ENCODE results near the gene CCR2.

Gene CCR2

DNA sequence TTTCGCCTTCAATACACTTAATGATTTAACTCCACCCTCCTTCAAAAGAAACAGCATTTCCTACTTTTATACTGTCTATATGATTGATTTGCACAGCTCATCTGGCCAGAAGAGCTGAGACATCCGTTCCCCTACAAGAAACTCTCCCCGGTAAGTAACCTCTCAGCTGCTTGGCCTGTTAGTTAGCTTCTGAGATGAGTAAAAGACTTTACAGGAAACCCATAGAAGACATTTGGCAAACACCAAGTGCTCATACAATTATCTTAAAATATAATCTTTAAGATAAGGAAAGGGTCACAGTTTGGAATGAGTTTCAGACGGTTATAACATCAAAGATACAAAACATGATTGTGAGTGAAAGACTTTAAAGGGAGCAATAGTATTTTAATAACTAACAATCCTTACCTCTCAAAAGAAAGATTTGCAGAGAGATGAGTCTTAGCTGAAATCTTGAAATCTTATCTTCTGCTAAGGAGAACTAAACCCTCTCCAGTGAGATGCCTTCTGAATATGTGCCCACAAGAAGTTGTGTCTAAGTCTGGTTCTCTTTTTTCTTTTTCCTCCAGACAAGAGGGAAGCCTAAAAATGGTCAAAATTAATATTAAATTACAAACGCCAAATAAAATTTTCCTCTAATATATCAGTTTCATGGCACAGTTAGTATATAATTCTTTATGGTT lies 17.1 kb downstream of the CCR2 start, which contains the start of gene CCR5 (continued):
- TF ChIP-seq, protein P1, sequence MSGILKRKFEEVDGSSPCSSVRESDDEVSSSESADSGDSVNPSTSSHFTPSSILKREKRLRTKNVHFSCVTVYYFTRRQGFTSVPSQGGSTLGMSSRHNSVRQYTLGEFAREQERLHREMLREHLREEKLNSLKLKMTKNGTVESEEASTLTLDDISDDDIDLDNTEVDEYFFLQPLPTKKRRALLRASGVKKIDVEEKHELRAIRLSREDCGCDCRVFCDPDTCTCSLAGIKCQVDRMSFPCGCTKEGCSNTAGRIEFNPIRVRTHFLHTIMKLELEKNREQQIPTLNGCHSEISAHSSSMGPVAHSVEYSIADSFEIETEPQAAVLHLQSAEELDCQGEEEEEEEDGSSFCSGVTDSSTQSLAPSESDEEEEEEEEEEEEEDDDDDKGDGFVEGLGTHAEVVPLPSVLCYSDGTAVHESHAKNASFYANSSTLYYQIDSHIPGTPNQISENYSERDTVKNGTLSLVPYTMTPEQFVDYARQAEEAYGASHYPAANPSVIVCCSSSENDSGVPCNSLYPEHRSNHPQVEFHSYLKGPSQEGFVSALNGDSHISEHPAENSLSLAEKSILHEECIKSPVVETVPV (CRISPR knock-in tag; IDR thresholded peaks at IDR 0.05): no peak
- no peak for TF ChIP-seq ZFP3 (CRISPR knock-in tag; IDR thresholded peaks at IDR 0.05)
- TF ChIP-seq ARNTL (CRISPR knock-in tag; IDR thresholded peaks at IDR 0.05; ENCODE audit: borderline replicate concordance, low read depth): no peak
- no peak for TF ChIP-seq PPARA (CRISPR knock-in tag; IDR thresholded peaks at IDR 0.05; ENCODE audit: borderline replicate concordance)
- no peak for TF ChIP-seq OSR1 (CRISPR knock-in tag; IDR thresholded peaks at IDR 0.05)
- no peak for TF ChIP-seq CSDC2 (CRISPR knock-in tag; IDR thresholded peaks at IDR 0.05)
- no peak for TF ChIP-seq ZFP30 (CRISPR knock-in tag; IDR thresholded peaks at IDR 0.05)
- no peak for TF ChIP-seq TOX (CRISPR knock-in tag; IDR thresholded peaks at IDR 0.05; ENCODE audit: borderline replicate concordance)

DNA sequence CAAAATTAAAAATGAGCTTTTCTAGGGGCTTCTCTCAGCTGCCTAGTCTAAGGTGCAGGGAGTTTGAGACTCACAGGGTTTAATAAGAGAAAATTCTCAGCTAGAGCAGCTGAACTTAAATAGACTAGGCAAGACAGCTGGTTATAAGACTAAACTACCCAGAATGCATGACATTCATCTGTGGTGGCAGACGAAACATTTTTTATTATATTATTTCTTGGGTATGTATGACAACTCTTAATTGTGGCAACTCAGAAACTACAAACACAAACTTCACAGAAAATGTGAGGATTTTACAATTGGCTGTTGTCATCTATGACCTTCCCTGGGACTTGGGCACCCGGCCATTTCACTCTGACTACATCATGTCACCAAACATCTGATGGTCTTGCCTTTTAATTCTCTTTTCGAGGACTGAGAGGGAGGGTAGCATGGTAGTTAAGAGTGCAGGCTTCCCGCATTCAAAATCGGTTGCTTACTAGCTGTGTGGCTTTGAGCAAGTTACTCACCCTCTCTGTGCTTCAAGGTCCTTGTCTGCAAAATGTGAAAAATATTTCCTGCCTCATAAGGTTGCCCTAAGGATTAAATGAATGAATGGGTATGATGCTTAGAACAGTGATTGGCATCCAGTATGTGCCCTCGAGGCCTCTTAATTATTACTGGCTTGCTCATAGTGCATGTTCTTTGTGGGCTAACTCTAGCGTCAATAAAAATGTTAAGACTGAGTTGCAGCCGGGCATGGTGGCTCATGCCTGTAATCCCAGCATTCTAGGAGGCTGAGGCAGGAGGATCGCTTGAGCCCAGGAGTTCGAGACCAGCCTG lies 17.8 kb downstream of the CCR2 start:
- ATAC-seq: no peak
- TF ChIP-seq OSR1 (CRISPR knock-in tag; IDR thresholded peaks at IDR 0.05) (no peak), SNAI2 (CRISPR knock-in tag; IDR thresholded peaks at IDR 0.05) (no peak), ZFP30 (CRISPR knock-in tag; IDR thresholded peaks at IDR 0.05) (no peak)

DNA sequence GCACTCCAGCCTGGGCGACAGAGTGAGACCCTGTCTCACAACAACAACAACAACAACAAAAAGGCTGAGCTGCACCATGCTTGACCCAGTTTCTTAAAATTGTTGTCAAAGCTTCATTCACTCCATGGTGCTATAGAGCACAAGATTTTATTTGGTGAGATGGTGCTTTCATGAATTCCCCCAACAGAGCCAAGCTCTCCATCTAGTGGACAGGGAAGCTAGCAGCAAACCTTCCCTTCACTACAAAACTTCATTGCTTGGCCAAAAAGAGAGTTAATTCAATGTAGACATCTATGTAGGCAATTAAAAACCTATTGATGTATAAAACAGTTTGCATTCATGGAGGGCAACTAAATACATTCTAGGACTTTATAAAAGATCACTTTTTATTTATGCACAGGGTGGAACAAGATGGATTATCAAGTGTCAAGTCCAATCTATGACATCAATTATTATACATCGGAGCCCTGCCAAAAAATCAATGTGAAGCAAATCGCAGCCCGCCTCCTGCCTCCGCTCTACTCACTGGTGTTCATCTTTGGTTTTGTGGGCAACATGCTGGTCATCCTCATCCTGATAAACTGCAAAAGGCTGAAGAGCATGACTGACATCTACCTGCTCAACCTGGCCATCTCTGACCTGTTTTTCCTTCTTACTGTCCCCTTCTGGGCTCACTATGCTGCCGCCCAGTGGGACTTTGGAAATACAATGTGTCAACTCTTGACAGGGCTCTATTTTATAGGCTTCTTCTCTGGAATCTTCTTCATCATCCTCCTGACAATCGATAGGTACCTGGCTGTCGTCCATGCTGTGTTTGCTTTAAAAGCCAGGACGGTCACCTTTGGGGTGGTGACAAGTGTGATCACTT lies 18.8 kb downstream of the CCR2 start:
- TF ChIP-seq OSR1 (CRISPR knock-in tag; IDR thresholded peaks at IDR 0.05): no peak
- TF ChIP-seq, protein P1 (CRISPR knock-in tag; IDR thresholded peaks at IDR 0.05): no peak
- TF ChIP-seq ZC3H10 (CRISPR knock-in tag; IDR thresholded peaks at IDR 0.05): no peak
- TF ChIP-seq TCF4 (CRISPR knock-in tag; IDR thresholded peaks at IDR 0.05; ENCODE audit: borderline replicate concordance): no peak
- TF ChIP-seq, protein P2, sequence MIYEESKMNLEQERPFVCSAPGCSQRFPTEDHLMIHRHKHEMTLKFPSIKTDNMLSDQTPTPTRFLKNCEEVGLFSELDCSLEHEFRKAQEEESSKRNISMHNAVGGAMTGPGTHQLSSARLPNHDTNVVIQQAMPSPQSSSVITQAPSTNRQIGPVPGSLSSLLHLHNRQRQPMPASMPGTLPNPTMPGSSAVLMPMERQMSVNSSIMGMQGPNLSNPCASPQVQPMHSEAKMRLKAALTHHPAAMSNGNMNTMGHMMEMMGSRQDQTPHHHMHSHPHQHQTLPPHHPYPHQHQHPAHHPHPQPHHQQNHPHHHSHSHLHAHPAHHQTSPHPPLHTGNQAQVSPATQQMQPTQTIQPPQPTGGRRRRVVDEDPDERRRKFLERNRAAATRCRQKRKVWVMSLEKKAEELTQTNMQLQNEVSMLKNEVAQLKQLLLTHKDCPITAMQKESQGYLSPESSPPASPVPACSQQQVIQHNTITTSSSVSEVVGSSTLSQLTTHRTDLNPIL (CRISPR knock-in tag; IDR thresholded peaks at IDR 0.05; ENCODE audit: low read depth): no peak
- no peak for TF ChIP-seq ZFP3 (CRISPR knock-in tag; IDR thresholded peaks at IDR 0.05)
- no peak for TF ChIP-seq ESRRG (CRISPR knock-in tag; IDR thresholded peaks at IDR 0.05)
- TF ChIP-seq ZFP30 (CRISPR knock-in tag; IDR thresholded peaks at IDR 0.05): no peak
- TF ChIP-seq ARNTL (CRISPR knock-in tag; IDR thresholded peaks at IDR 0.05; ENCODE audit: borderline replicate concordance, low read depth): no peak
- no peak for TF ChIP-seq BACH2 (CRISPR knock-in tag; IDR thresholded peaks at IDR 0.05; ENCODE audit: borderline replicate concordance)
- no peak for TF ChIP-seq TOX (CRISPR knock-in tag; IDR thresholded peaks at IDR 0.05; ENCODE audit: borderline replicate concordance)
- ATAC-seq: no peak

DNA sequence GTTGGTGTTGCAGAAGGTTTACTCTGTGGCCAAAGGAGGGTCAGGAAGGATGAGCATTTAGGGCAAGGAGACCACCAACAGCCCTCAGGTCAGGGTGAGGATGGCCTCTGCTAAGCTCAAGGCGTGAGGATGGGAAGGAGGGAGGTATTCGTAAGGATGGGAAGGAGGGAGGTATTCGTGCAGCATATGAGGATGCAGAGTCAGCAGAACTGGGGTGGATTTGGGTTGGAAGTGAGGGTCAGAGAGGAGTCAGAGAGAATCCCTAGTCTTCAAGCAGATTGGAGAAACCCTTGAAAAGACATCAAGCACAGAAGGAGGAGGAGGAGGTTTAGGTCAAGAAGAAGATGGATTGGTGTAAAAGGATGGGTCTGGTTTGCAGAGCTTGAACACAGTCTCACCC lies 20.8 kb downstream of the CCR2 start:
- no peak for ATAC-seq
- TF ChIP-seq PPARA (CRISPR knock-in tag; IDR thresholded peaks at IDR 0.05; ENCODE audit: borderline replicate concordance) (no peak), CSDC2 (CRISPR knock-in tag; IDR thresholded peaks at IDR 0.05) (no peak), ISL1 (CRISPR knock-in tag; IDR thresholded peaks at IDR 0.05) (no peak), TOX (CRISPR knock-in tag; IDR thresholded peaks at IDR 0.05; ENCODE audit: borderline replicate concordance) (no peak), RARB (CRISPR knock-in tag; IDR thresholded peaks at IDR 0.05) (no peak), ESRRG (CRISPR knock-in tag; IDR thresholded peaks at IDR 0.05) (no peak), BACH2 (CRISPR knock-in tag; IDR thresholded peaks at IDR 0.05; ENCODE audit: borderline replicate concordance) (no peak), ZNF70 (CRISPR knock-in tag; IDR thresholded peaks at IDR 0.05) (no peak), TCF4 (CRISPR knock-in tag; IDR thresholded peaks at IDR 0.05; ENCODE audit: borderline replicate concordance) (no peak), SNAI2 (CRISPR knock-in tag; IDR thresholded peaks at IDR 0.05) (no peak), ZC3H10 (CRISPR knock-in tag; IDR thresholded peaks at IDR 0.05) (no peak)
- TF ChIP-seq, protein P2 (CRISPR knock-in tag; IDR thresholded peaks at IDR 0.05; ENCODE audit: low read depth): no peak
- TF ChIP-seq, protein P1 (CRISPR knock-in tag; IDR thresholded peaks at IDR 0.05): no peak
